A673 (cell line): Measurements from ENCODE around the gene POTEJ.
"Not testable (repeated sequence)": the region's sequence is repeated elsewhere in the genome, so short reads cannot be mapped to it uniquely, and the experiment has no call there.

Source experiments
- EZH2 ChIP-seq: fragments of 200-600 bp; sonication (generic); IDR thresholded peaks from 2 replicates; pipeline ENCODE4 v1.6.1; 2017; ENCODE audit warnings: borderline replicate concordance, low read depth, mild to moderate bottlenecking, mixed read lengths, antibody characterized with exemption, low read length; ENCODE audit not compliant: poor library complexity, severe bottlenecking
- TF ChIP-seq, protein P1 (sequence below): fragments of 300-800, 200-600 bp; sonication (generic); conservative IDR thresholded peaks from 2 replicates; pipeline ENCODE4 v1.5.1; 2017; ENCODE audit warnings: low read depth, mild to moderate bottlenecking, antibody characterized with exemption, low read length, moderate library complexity, mixed read lengths

GRCh38 chr2:130590842-130591359 is 20.3 kb upstream of the POTEJ start:
- TF ChIP-seq, protein P1, sequence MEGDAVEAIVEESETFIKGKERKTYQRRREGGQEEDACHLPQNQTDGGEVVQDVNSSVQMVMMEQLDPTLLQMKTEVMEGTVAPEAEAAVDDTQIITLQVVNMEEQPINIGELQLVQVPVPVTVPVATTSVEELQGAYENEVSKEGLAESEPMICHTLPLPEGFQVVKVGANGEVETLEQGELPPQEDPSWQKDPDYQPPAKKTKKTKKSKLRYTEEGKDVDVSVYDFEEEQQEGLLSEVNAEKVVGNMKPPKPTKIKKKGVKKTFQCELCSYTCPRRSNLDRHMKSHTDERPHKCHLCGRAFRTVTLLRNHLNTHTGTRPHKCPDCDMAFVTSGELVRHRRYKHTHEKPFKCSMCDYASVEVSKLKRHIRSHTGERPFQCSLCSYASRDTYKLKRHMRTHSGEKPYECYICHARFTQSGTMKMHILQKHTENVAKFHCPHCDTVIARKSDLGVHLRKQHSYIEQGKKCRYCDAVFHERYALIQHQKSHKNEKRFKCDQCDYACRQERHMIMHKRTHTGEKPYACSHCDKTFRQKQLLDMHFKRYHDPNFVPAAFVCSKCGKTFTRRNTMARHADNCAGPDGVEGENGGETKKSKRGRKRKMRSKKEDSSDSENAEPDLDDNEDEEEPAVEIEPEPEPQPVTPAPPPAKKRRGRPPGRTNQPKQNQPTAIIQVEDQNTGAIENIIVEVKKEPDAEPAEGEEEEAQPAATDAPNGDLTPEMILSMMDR, result not testable (repeated sequence)
- not testable (repeated sequence) for TF ChIP-seq EZH2
